Lower leg skin (tissue), 3 donors: Measurements from ENCODE around the gene FBXL16.

Source experiments
- CTCF ChIP-seq, 3 donors: fragments of 450-650 bp; IDR thresholded peaks; one replicate each; pipeline ENCODE4 v1.5.1; 2016; ENCODE audit warnings: antibody characterized with exemption in 3 of 3, mild to moderate bottlenecking in 3 of 3, moderate library complexity in 2 of 3
- POLR2A ChIP-seq, 2 donors: fragments of 450-650 bp; IDR thresholded peaks; one replicate each; pipeline ENCODE4 v1.6.1; 2016 to 2017; ENCODE audit warnings: antibody characterized with exemption in 2 of 2, mild to moderate bottlenecking in 1 of 2, moderate library complexity in 1 of 2

GRCh38 chr16:672371-672770, 33.2 kb downstream of the FBXL16 start:
- TF ChIP-seq POLR2A (IDR thresholded peaks at IDR 0.05), result no peak
- TF ChIP-seq CTCF (IDR thresholded peaks at IDR 0.05), result no peak
